Fibroblast of villous mesenchyme (primary cell): ENCODE results near the gene GRM7. TPM values are rescaled to one million over a fixed set of nuclear protein-coding genes. Genes with fewer than 3 reads are reported as not detected.

Experiments used
- DNase-seq: peaks from one replicate; pipeline ENCODE4 v3.0.0-alpha.2; 2010; ENCODE audit warnings: low read depth
- H3K4me3 ChIP-seq: 2 replicates; pipeline ENCODE4 v1.5.1; 2011; ENCODE audit warnings: low read depth, mild to moderate bottlenecking, low read length
- CTCF ChIP-seq: IDR thresholded peaks from 2 replicates; pipeline ENCODE4 v1.5.1; 2012; ENCODE audit warnings: low read depth, mild to moderate bottlenecking, low read length; ENCODE audit not compliant: insufficient read depth
- total RNA-seq: library from RNA; depleted of rRNA; stranded (reverse); fragments of >200 nt; gene quantifications from 2 replicates; pipeline ENCODE4 v1.2.3, GENCODE V29; 2012

GRM7 gene
- total RNA-seq, 1 donor, result not detected

GRCh38 chr3:7166460-7166859 is 305.5 kb downstream of the GRM7 start:
- no peak overlapping the region for H3K4me3 ChIP-seq
- no peak for TF ChIP-seq CTCF
- DNase-seq, result no peak

GRCh38 chr3:7171493-7171892 is 310.6 kb downstream of the GRM7 start:
- no peak for TF ChIP-seq CTCF
- H3K4me3 ChIP-seq, result no peak overlapping the region
- no peak for DNase-seq

GRCh38 chr3:7172996-7173395 is 312.1 kb downstream of the GRM7 start:
- TF ChIP-seq CTCF, result no peak
- no peak overlapping the region for H3K4me3 ChIP-seq
- no peak for DNase-seq

- peak; percentile 1 for DNase-seq
- no peak overlapping the region for H3K4me3 ChIP-seq
- TF ChIP-seq CTCF, result no peak
These were observed 327.6 kb downstream of the GRM7 start for GRCh38 chr3:7188551-7188950.

- TF ChIP-seq CTCF, result no peak
- no peak overlapping the region for H3K4me3 ChIP-seq
- no peak for DNase-seq
These were observed 329.2 kb downstream of the GRM7 start for GRCh38 chr3:7190095-7190494.

GRCh38 chr3:7193269-7193668 is 332.4 kb downstream of the GRM7 start:
- TF ChIP-seq CTCF, result no peak
- H3K4me3 ChIP-seq, result no peak overlapping the region
- no peak for DNase-seq

- peak; percentile 7 for DNase-seq
- no peak for TF ChIP-seq CTCF
- H3K4me3 ChIP-seq, result no peak overlapping the region
These were observed 333.3 kb downstream of the GRM7 start for GRCh38 chr3:7194071-7194835.
